Posterior vena cava (tissue), 2 donors: ENCODE data around the gene HNRNPC. TPM values are rescaled to one million over a fixed set of nuclear protein-coding genes. Genes with fewer than 3 reads are reported as not detected.
"Not testable (repeated sequence)": the region's sequence is repeated elsewhere in the genome, so short reads cannot be mapped to it uniquely, and the experiment has no call there.

Source experiments
- DNase-seq: peaks from one replicate; pipeline ENCODE4 v3.0.0-alpha.2; 2020; ENCODE audit warnings: low spot score
- intact Hi-C, 2 donors: fragments of 100-400 bp; cut with DNase I; formaldehyde crosslinking; loops; one replicate each; pipeline versions ENCODE4 v1.14.1 to v1.14.2; 2022 to 2023
- total RNA-seq, 2 donors: library from RNA; stranded (reverse); fragmentation: NEBNext Ultra II Directional; extraction: Animal tissue kit (Norgen Biotek cat#: 25700); gene quantifications; one replicate each; pipeline ENCODE4 v1.2.1, GENCODE V29; 2021
- donor health status: DM: yes; HTN: yes; CAD: no.
- donor health status: DM: yes; HTN: yes; CAD: no.

HNRNPC gene
- total RNA-seq, 2 donors from 2014 or later, result 239 to 283 TPM

GRCh38 chr14:21225164-21225563, 44.1 kb downstream of the HNRNPC start:
- intact Hi-C loops, DNase-seq: not testable (repeated sequence)

- intact Hi-C loops, result no loop called here
Observed at GRCh38 chr14:21220874-21221477, 48.3 kb downstream of the HNRNPC start.

GRCh38 chr14:21219561-21220111, 49.6 kb downstream of the HNRNPC start:
- no peak for DNase-seq
- intact Hi-C loops, result no loop called here

More at GRCh38 chr14:21220874-21221477, 48.3 kb downstream of the HNRNPC start:
- no peak for DNase-seq

GRCh38 chr14:21219120-21219519, 50.1 kb downstream of the HNRNPC start:
- intact Hi-C loops, result no loop called here
- no peak for DNase-seq

GRCh38 chr14:21215879-21216251, 53.4 kb downstream of the HNRNPC start:
- DNase-seq, result no peak
- intact Hi-C loops, result no loop called here

GRCh38 chr14:21215130-21215878, 53.9 kb downstream of the HNRNPC start:
- intact Hi-C loops, result no loop called here

GRCh38 chr14:21213652-21214051, 55.6 kb downstream of the HNRNPC start:
- no peak for DNase-seq
- intact Hi-C loops, result no loop called here

More at GRCh38 chr14:21215130-21215878, 53.9 kb downstream of the HNRNPC start:
- DNase-seq, result no peak

- DNase-seq, intact Hi-C loops: not testable (repeated sequence)
Observed at GRCh38 chr14:21212824-21213223, 56.4 kb downstream of the HNRNPC start.

- intact Hi-C loops, result no loop called here
- DNase-seq, result no peak
Observed at GRCh38 chr14:21211509-21211908, 57.7 kb downstream of the HNRNPC start.

- intact Hi-C loops, result no loop called here
- no peak for DNase-seq
Observed at GRCh38 chr14:21210023-21210422, 59.2 kb downstream of the HNRNPC start.

- intact Hi-C loops, result no loop called here
- DNase-seq, result no peak
Observed at GRCh38 chr14:21209185-21209584, 60.1 kb downstream of the HNRNPC start.

GRCh38 chr14:21208554-21208953, 60.7 kb downstream of the HNRNPC start:
- intact Hi-C loops, result no loop called here
- DNase-seq, result no peak

GRCh38 chr14:21206753-21207684, 62.2 kb downstream of the HNRNPC start:
- no peak for DNase-seq
- intact Hi-C loops, result no loop called here

- no peak for DNase-seq
- intact Hi-C loops, result no loop called here
Observed at GRCh38 chr14:21205678-21206581, 63.3 kb downstream of the HNRNPC start.

GRCh38 chr14:21205026-21205677, 64.1 kb downstream of the HNRNPC start:
- intact Hi-C loops, result no loop called here

GRCh38 chr14:21204167-21205025, 64.8 kb downstream of the HNRNPC start:
- intact Hi-C loops, result no loop called here
- DNase-seq, result peak; percentile 40

More at GRCh38 chr14:21205026-21205677, 64.1 kb downstream of the HNRNPC start:
- no peak for DNase-seq

- intact Hi-C loops, result no loop called here
- no peak for DNase-seq
Observed at GRCh38 chr14:21203470-21204166, 65.6 kb downstream of the HNRNPC start.
